ENCODE results near the gene CCDC88A.
"Not testable (repeated sequence)": the region's sequence is repeated elsewhere in the genome, so short reads cannot be mapped to it uniquely, and the experiment has no call there.

The CCDC88A gene

DNA sequence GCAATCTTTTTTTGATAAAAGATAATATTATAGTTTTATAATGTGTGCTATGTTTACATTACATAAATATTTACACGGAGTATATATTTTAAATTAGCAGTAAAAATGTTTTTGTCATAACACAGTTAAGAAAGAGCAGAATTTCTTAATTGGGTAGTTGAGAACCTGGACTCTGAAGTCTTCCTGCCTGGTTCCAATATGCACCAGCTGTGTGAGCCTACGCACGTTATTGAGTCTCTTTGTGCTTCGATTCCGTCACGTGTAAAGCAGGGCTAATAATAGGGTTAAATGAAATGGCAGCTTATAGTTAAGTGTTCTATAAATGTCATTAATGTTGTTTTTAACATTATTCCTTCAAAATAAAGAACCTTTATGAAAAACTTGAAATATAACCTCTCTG is 1.2 kb upstream of the CCDC88A start:
- DNase-seq = no peak

- DNase-seq = no peak
Measured at GRCh38 chr2:55420439-55420725, 726 bp upstream of the CCDC88A start.

DNA sequence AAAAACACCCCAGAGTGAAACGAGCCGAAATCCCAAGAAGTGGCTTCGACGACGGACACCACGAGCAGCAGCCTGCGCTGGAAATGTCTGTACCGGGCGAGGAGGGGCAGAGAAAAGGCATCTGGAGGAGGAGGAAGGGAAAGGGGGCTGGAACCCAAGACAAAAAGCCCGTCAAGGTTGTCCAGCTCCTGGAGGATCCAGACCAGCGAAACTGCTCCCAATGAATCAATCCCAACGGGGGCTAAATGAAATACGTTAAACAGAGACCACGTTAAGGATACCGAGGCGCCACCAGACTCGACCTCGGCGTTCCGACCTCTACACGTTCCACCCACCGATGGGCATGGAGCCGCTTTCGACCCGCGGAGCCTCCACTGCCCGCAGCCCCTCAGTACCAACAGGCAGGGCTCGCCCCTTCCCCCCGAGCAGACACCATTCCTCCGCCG is 400 bp downstream of the CCDC88A start:
- DNase-seq = no peak

GRCh38 chr2:55418512-55419232 is 984 bp downstream of the CCDC88A start:
- DNase-seq = no peak

GRCh38 chr2:55418072-55418471 is 1.6 kb downstream of the CCDC88A start:
- no peak for DNase-seq

GRCh38 chr2:55416786-55417568 is 2.7 kb downstream of the CCDC88A start:
- DNase-seq = no peak

- DNase-seq = no peak
Measured at GRCh38 chr2:55415300-55415699, 4.4 kb downstream of the CCDC88A start.

- DNase-seq = no peak
Measured at GRCh38 chr2:55408918-55409868, 10.5 kb downstream of the CCDC88A start.

- no peak for DNase-seq
Measured at GRCh38 chr2:55408098-55408882, 11.4 kb downstream of the CCDC88A start.

GRCh38 chr2:55405116-55405515 is 14.5 kb downstream of the CCDC88A start:
- DNase-seq = no peak

DNA sequence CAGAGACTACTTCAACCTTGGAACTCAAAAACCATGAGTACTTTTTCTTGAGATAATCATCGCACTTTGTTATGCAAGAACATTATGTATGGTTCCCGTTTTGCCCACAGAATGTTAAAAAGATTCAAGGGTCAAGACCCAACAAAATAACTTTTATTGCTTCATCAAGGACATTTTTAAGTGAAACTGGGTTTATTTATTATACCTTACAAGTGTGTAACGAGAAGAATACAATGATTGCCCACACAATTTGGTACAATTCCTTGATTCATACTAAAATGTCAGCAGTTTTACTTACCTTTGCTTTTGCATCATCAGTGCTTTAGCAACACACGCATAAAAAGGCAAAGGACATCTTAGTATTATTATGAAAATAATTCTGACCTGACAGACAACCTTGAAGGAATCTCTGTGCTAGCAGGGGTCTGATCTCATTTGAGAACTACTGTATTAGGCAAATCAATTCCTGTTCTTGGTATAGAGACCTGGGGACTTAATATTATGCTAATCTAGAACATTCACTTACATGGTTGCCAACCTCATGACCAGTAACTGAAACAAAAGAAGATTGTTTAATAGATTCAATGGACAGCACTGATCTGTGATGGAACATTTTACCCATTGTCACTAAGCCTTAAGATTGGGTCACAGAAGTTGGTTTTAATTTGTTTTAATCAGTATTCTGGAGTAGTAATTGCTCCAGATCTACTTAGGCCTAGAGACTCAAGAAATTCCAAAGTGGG is 16.2 kb downstream of the CCDC88A start:
- no peak for DNase-seq

DNA sequence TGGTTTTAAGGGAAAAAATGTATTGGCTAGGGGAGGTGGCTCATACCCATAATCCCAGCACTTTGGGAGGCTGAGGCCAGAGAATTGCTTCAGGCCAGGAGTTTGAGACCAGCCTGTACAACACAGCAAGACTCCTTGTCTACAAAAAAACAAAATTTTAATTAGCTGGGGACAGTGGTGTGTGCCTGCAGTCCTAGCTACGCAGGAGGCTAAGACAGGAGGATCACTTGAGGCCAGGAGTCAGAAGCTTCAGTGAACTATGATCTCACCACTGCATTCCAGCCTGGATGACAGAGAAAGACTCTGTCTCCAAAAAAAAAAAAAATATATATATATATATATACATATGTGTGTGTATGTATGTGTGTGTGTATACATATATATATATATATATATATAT is 18.5 kb downstream of the CCDC88A start:
- no peak for DNase-seq

GRCh38 chr2:55400332-55400731 is 19.3 kb downstream of the CCDC88A start:
- DNase-seq = no peak

- no peak for DNase-seq
Measured at GRCh38 chr2:55399815-55400214, 19.8 kb downstream of the CCDC88A start.

DNA sequence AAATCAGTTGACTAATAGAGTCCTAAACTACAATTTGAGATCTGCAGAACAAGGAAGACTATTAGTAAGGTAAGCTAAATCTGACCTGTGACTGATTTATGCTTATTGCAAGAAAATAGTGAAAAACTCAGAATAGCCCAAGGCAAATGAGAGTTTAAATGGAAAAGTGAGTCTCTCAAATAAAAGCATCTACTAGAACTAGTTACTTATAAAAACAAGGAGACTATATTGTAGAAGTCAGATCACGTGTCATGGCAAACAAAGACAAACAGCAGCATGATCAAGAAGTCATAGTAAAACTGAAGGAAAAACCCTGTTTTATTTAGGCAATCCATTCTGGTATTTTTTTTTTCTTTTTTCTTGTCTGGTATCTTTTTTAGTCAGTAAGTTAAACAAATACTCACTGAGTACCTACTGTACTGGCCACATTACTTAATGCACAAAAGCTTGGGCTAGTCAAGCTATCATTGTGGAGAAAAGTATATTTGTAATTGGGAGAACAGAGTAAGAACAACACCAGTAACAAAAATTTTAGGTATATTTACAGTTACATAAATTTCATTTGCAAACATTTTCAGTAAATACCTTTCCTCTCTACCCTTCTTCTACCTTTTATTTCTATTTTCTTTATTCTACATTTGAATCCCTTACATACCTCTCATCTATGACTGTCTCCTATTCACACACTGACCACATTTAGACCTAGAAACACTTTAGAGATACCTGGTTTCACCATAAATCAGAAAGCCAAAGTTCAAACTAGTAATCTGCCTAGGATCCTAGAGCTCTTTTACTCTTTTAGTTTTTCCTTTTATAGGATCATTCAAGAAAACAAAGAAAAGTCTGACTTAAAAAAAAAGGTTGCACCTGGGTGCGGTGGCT is 23.7 kb downstream of the CCDC88A start:
- no peak for DNase-seq

DNA sequence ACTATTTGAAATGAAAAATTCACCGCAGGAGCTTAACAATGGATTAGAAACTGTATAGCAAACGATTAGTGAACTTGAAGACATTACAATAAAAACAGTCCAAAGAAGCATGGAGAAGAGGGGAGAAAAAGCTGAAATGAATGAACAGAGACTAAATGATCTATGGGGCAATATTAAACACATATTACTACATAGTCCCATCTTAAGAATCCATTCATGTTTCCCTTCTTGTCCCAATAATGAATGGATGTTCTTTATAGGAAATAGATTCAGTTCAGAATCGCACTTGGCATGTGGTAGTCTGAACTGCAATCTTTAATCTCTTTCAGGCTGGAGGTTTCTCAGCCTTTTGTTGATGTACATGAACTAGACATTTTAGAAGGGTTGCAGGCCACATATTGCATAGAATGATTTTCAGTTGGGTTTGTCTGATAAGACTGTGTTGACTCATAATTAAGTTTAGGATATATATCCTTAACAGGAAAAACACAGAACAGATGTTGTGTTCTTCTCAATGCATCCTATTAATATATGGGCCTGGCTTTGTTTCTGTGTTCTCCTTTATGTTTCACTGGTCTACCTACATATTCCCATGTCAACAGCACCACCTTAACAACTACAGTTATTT is 27.9 kb downstream of the CCDC88A start:
- no peak for DNase-seq

- DNase-seq = no peak
Measured at GRCh38 chr2:55391155-55391554, 28.5 kb downstream of the CCDC88A start.

- not testable (repeated sequence) for DNase-seq
Measured at GRCh38 chr2:55385516-55385915, 34.1 kb downstream of the CCDC88A start.

DNA sequence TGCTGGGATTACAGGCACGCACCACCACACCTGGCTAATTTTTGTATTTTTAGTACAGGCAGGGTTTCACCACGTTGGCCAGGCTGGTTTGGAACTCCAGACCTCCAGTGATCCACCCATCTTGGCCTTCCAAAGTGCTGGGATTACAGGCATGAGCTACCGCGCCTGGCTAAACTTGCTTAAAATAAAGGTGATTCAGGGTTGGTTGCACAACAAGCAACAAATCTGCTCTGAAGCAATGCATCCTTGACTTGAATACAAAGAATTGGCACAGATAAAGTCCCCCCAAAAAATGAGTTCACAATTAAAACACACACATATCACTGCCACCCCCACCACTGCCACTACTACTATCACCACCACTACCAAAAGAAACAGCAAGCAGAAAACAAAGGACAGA is 34.9 kb downstream of the CCDC88A start:
- no peak for DNase-seq

GRCh38 chr2:55371376-55371775 is 48.3 kb downstream of the CCDC88A start:
- DNase-seq = no peak

Measured in activated CD4-positive, alpha-beta T cell treated with anti-CD3 and anti-CD28 coated beads for 1 hour (primary cell).